Endothelial cell of umbilical vein (primary cell): ENCODE measurements around the gene CEP78. TPM values are rescaled to one million over a fixed set of nuclear protein-coding genes. Genes with fewer than 3 reads are reported as not detected.

Experiments
- BruUV-seq: library from RNA; stranded (reverse); fragments of 400-500 nt; replicated peaks from 2 replicates; lab custom pipeline; 2021; lab: Mats Ljungman, UMichigan
- CTCF ChIA-PET: fragments of 300-600, 350-600 bp; sonication (Branson Sonifier 250); formaldehyde crosslinking; loops from one replicate; lab custom pipeline; 2021; ENCODE audit warnings: antibody characterized with exemption, inconsistent platforms; lab: Charles Lee
- POLR2A ChIA-PET: fragments of 300-600, 350-600 bp; sonication (Branson Sonifier 250); formaldehyde crosslinking; loops from one replicate; lab custom pipeline; 2021; ENCODE audit warnings: antibody characterized with exemption, inconsistent platforms; lab: Charles Lee
- DNase-seq: peaks from one replicate; pipeline ENCODE4 v3.0.0-alpha.2; 2011; ENCODE audit warnings: low read depth, low spot score
- FAIRE-seq: peaks from 2 replicates; lab custom pipeline; 2011; peaks lifted over from hg19 to GRCh38; lab: Jason Lieb, UNC
- H2AFZ ChIP-seq: 2 replicates; pipeline ENCODE4 v1.6.0; 2012; ENCODE audit warnings: low read depth, low read length, control low read depth, inconsistent platforms
- H3K27ac ChIP-seq: 2 replicates; pipeline ENCODE4 v1.5.1; 2011; ENCODE audit warnings: low read depth, mild to moderate bottlenecking, control low read depth, low read length, moderate library complexity; ENCODE audit not compliant: insufficient read depth
- H3K27me3 ChIP-seq, 2 experiments: 2 replicates each; pipeline versions ENCODE4 v1.6.0 to v1.6.1; 2011; ENCODE audit warnings: low read length in 2 of 2, mixed read lengths in 1 of 2; ENCODE audit not compliant: control insufficient read depth in 2 of 2, insufficient read depth in 2 of 2
- H3K36me3 ChIP-seq, 2 experiments: 2 replicates in 1 of 2; 3 replicates in 1 of 2; pipeline ENCODE4 v1.5.1; 2011; ENCODE audit warnings: low read length in 2 of 2, mild to moderate bottlenecking in 1 of 2, moderate library complexity in 1 of 2; ENCODE audit not compliant: control insufficient read depth in 2 of 2, insufficient read depth in 2 of 2; ENCODE audit errors: extremely low read depth in 1 of 2
- H3K4me1 ChIP-seq: 3 replicates; pipeline ENCODE4 v1.5.1; 2011; ENCODE audit warnings: mild to moderate bottlenecking, low read length; ENCODE audit not compliant: control insufficient read depth, insufficient read depth; ENCODE audit errors: extremely low read depth
- H3K4me2 ChIP-seq: 2 replicates; pipeline ENCODE4 v1.6.1; 2011; ENCODE audit warnings: low read length, control low read depth, mixed read lengths; ENCODE audit not compliant: insufficient read depth
- H3K4me3 ChIP-seq, 3 experiments: fragments of 200-600 bp in 1 of 3; sonication (generic), shearing (Covaris generic) in 1 of 3; replicated peaks in 1 of 3; 2 replicates each; pipeline ENCODE4 v1.5.1; 2011 to 2016; ENCODE audit warnings: control low read depth in 3 of 3, low read length in 3 of 3, mild to moderate bottlenecking in 2 of 3, inconsistent platforms in 1 of 3, low read depth in 1 of 3, moderate library complexity in 1 of 3; ENCODE audit not compliant: insufficient read depth in 1 of 3
- H3K79me2 ChIP-seq: 2 replicates; pipeline ENCODE4 v1.6.0; 2012; ENCODE audit warnings: low read length, inconsistent platforms; ENCODE audit not compliant: control insufficient read depth, insufficient read depth
- H3K9ac ChIP-seq: replicated peaks from 2 replicates; pipeline ENCODE3; 2011; ENCODE audit warnings: low read length, control low read depth; ENCODE audit not compliant: insufficient read depth; ENCODE audit errors: extremely low read depth
- H3K9me1 ChIP-seq: replicated peaks from 3 replicates; pipeline ENCODE4 v1.6.0; 2011; ENCODE audit warnings: mild to moderate bottlenecking, low read length; ENCODE audit not compliant: control insufficient read depth, insufficient read depth; ENCODE audit errors: extremely low read depth
- H3K9me3 ChIP-seq: replicated peaks from 2 replicates; pipeline ENCODE4 v1.5.1; 2012; ENCODE audit warnings: low read length, inconsistent platforms; ENCODE audit not compliant: control insufficient read depth, insufficient read depth
- H4K20me1 ChIP-seq: replicated peaks from 2 replicates; pipeline ENCODE3; 2011; ENCODE audit warnings: mild to moderate bottlenecking, low read length; ENCODE audit not compliant: control insufficient read depth, insufficient read depth; ENCODE audit errors: extremely low read depth
- EZH2 ChIP-seq: IDR thresholded peaks from 2 replicates; pipeline ENCODE4 v1.6.1; 2012; ENCODE audit warnings: borderline replicate concordance, low read depth, mild to moderate bottlenecking, moderate library complexity, low read length, inconsistent platforms; ENCODE audit not compliant: severe bottlenecking
- FOS ChIP-seq: IDR thresholded peaks from 2 replicates; pipeline ENCODE4 v1.6.1; 2011; ENCODE audit warnings: mild to moderate bottlenecking, low read length, moderate library complexity, borderline replicate concordance; ENCODE audit not compliant: insufficient read depth
- GATA2 ChIP-seq: IDR thresholded peaks from 2 replicates; pipeline ENCODE4 v1.7.0; 2011; ENCODE audit warnings: low read depth, mild to moderate bottlenecking, moderate library complexity, mixed read lengths, low read length; ENCODE audit not compliant: insufficient read length, insufficient read depth
- JUN ChIP-seq: IDR thresholded peaks from 2 replicates; pipeline ENCODE4 v1.6.1; 2011; ENCODE audit warnings: borderline replicate concordance, low read depth; ENCODE audit not compliant: insufficient read length, insufficient read depth
- MYC ChIP-seq: IDR thresholded peaks from one replicate; pipeline ENCODE4 v1.6.1; 2011; ENCODE audit warnings: mild to moderate bottlenecking, low read depth, low read length
- POLR2A ChIP-seq: IDR thresholded peaks from 2 replicates; pipeline ENCODE4 v1.6.1; 2012; ENCODE audit warnings: low read depth, mild to moderate bottlenecking, control low read depth, low read length
- POLR2AphosphoS5 ChIP-seq: IDR thresholded peaks from 2 replicates; pipeline ENCODE4 v1.6.1; 2012; ENCODE audit warnings: low read depth, mild to moderate bottlenecking, control low read depth, low read length, moderate library complexity; ENCODE audit not compliant: insufficient read depth
- dilution Hi-C: fragments of 300-500 bp; cut with MboI; formaldehyde crosslinking; loops from one replicate; pipeline ENCODE4 v1.15.0; 2019; ENCODE audit warnings: low sequenced_read_pairs; ENCODE audit not compliant: extremely low pct_ligation_motif_present
- intact Hi-C: fragments of 100-400 bp; cut with micrococcal nuclease; formaldehyde crosslinking; loops from one replicate; pipeline ENCODE4 v1.10.0; 2022
- polyA plus RNA-seq, 4 experiments: library from polyadenylated mRNA; depleted of rRNA in 3 of 4; stranded (reverse) in 3 of 4; unstranded in 1 of 4; fragments of >200 nt; gene quantifications; 2 replicates each; pipeline versions ENCODE4 v1.2.1 to v1.2.3, GENCODE V29; 2011 to 2012; ENCODE audit warnings: missing spikeins in 1 of 4
- total RNA-seq: library from RNA; stranded (reverse); gene quantifications from 2 replicates; pipeline ENCODE4 v1.2.3, GENCODE V29; 2021
- TF ChIP-seq, protein P1 (sequence below), 2 donors: IDR thresholded peaks; 1 replicate in 1 of 2; 2 replicates in 1 of 2; pipeline ENCODE4 v1.5.1; 2011; ENCODE audit warnings: low read length in 2 of 2, mild to moderate bottlenecking in 2 of 2, moderate library complexity in 2 of 2, control low read depth in 1 of 2, inconsistent platforms in 1 of 2, low read depth in 1 of 2; ENCODE audit not compliant: insufficient read depth in 1 of 2; ENCODE audit errors: extremely low read depth in 1 of 2
- TF ChIP-seq, protein P2 (sequence below): IDR thresholded peaks from 2 replicates; pipeline ENCODE4 v1.6.1; 2011; ENCODE audit not compliant: insufficient read depth, insufficient read length

Gene CEP78
- total and polyA plus RNA-seq, 2 donors (not counting 3 experiments of a cell fraction or from before 2014, with no cell fraction given) = 6.5 to 35.9 TPM

DNA sequence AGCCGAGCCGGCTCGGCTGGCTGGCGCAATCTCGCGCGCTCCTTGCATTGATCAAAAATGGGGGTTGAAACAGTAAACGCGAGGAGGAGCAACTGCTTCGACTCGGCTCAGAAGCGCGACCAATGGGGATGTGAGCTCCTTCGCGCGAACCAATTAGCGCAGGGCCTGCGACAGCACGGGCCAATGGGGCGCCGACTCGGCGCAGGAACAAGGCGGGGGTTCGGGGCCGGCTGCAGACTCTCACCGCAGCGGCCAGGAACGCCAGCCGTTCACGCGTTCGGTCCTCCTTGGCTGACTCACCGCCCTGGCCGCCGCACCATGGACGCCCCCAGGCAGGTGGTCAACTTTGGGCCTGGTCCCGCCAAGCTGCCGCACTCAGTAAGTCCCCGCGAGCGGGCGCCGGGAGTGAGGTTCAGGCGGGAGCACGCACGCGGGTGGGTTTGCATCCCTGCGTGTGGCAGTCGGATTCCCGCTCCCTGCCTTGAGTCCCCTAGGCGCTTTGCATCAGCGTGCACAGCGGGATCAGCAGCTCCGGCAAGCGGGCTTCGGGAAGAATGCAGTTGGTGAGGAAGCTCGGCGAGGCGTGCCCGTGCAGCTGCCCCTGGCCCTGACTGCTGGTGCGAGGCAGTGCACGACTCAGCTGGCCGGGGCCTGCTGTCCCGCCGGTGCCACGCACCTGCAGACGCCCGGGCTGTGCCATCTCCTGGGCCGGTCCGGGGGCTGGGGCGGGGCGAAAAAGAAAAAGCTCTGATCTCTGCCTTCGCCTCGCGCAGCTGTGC is 61.2 kb downstream of the CEP78 start, which contains the start of gene PSAT1:
Gene PSAT1, plus strand, starts transcription at position 233 of the 779 bp plus-strand sequence. Its CDS starts 86 bp downstream, at position 319.
- peaks cover 0 to 2% of the 10 kb centered on the region in 2 experiments for H3K36me3 ChIP-seq
- TSS peak; percentile 24 for BruUV-seq
- H3K9me3 ChIP-seq = no peaks in the 10 kb centered on the region
- H3K9ac ChIP-seq = peak within 1 kb of the TSS; percentile 79
- peaks cover 3% of the 10 kb centered on the region for H3K4me1 ChIP-seq
- no peaks in the 10 kb centered on the region for H3K27me3 ChIP-seq
- H4K20me1 ChIP-seq = no peaks in the 10 kb centered on the region
- H3K4me3 ChIP-seq = peak within 1 kb of the TSS; percentile 64 to 81 (median 72)
- POLR2A ChIA-PET = no interaction called here
- CTCF ChIA-PET = interaction anchor here (0.8 to 1.9 kb wide), 14 partner anchors 12 to 574 kb away, joined by 3 to 13 read pairs (median 4); no protein-coding TSS in a partner anchor
- FAIRE-seq (peak; percentile 95), DNase-seq (peak; percentile 96)
- H2AFZ ChIP-seq = peak within 1 kb of the TSS; percentile 61
- H3K4me2 ChIP-seq = peak within 1 kb of the TSS; percentile 62
- TF ChIP-seq FOS = peak; percentile 41
- peak; percentile 66 for TF ChIP-seq POLR2A
- no peak for TF ChIP-seq GATA2
- no peak for TF ChIP-seq JUN
- TF ChIP-seq EZH2 = no peak
- no peak for TF ChIP-seq MYC
- peak; percentile 62 for TF ChIP-seq POLR2AphosphoS5
- TF ChIP-seq, protein P1, sequence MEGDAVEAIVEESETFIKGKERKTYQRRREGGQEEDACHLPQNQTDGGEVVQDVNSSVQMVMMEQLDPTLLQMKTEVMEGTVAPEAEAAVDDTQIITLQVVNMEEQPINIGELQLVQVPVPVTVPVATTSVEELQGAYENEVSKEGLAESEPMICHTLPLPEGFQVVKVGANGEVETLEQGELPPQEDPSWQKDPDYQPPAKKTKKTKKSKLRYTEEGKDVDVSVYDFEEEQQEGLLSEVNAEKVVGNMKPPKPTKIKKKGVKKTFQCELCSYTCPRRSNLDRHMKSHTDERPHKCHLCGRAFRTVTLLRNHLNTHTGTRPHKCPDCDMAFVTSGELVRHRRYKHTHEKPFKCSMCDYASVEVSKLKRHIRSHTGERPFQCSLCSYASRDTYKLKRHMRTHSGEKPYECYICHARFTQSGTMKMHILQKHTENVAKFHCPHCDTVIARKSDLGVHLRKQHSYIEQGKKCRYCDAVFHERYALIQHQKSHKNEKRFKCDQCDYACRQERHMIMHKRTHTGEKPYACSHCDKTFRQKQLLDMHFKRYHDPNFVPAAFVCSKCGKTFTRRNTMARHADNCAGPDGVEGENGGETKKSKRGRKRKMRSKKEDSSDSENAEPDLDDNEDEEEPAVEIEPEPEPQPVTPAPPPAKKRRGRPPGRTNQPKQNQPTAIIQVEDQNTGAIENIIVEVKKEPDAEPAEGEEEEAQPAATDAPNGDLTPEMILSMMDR (IDR thresholded peaks at IDR 0.05; ENCODE audit: extremely low read depth in 1 of 2, insufficient read depth in 1 of 2, low read depth in 1 of 2, low read length in 2 of 2) = peak in 1 of 2 donors; percentile 5
- TF ChIP-seq, protein P2, sequence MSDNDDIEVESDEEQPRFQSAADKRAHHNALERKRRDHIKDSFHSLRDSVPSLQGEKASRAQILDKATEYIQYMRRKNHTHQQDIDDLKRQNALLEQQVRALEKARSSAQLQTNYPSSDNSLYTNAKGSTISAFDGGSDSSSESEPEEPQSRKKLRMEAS = no peak
- intact Hi-C loops = loop anchor here (1.0 to 5.0 kb wide), 4 partner anchors 36 to 1275 kb away; partner anchors contain the start of genes CEP78 and TLE4
- dilution Hi-C loops = no loop called here
- H3K79me2 ChIP-seq = peaks cover 10% of the 10 kb centered on the region
- peak within 1 kb of the TSS; percentile 31 for H3K27ac ChIP-seq
- H3K9me1 ChIP-seq = no peaks in the 10 kb centered on the region
